ENCODE results near the gene VPS13D. TPM values are rescaled to one million over a fixed set of nuclear protein-coding genes. Genes with fewer than 3 reads are reported as not detected.

Gene VPS13D
- total and polyA plus RNA-seq, 10 of the 15 experiments (the other 5 are each of a cell fraction or from before 2014, with no cell fraction given), result 1.4 to 16.9 (median 8.5) TPM

- Histone ChIP-seq H3K4me1 (ENCODE audit: control insufficient read depth, insufficient read depth, low read length) (no peaks in the 10 kb centered on the region), H3K9me3 (replicated peaks; ENCODE audit: control insufficient read depth, insufficient read depth, low read length) (no peaks in the 10 kb centered on the region), H4K20me1 (ENCODE audit: control insufficient read depth, insufficient read depth) (no peaks in the 10 kb centered on the region), H3K4me2 (ENCODE audit: control insufficient read depth, insufficient read depth) (no peak overlapping the region), H3K4me3 (no peak overlapping the region), H3K27me3 (replicated peaks in 1 of 2; ENCODE audit: control insufficient read depth in 2 of 2, insufficient read depth in 2 of 2, low read length in 1 of 2) (no peaks in the 10 kb centered on the region), H3K9ac (ENCODE audit: control insufficient read depth, insufficient read depth, low read length) (no peak overlapping the region), H2AFZ (ENCODE audit: control insufficient read depth, low read depth, low read length) (no peak overlapping the region), H3K27ac (ENCODE audit: control insufficient read depth, insufficient read depth) (no peak overlapping the region), H3K36me3 (ENCODE audit: control insufficient read depth in 2 of 2, insufficient read depth in 2 of 2, low read length in 1 of 2) (peaks cover 0 to 7% of the 10 kb centered on the region in 2 experiments; a peak in 1 of 4 replicates), H3K79me2 (ENCODE audit: control insufficient read depth, insufficient read depth, low read length) (no peaks in the 10 kb centered on the region)
- BruUV-seq (replicated peaks), result no TSS peak
- FAIRE-seq, result no peak
- intact Hi-C loops (cut with micrococcal nuclease; ENCODE audit: unreplicated experiment) (no loop called here), in situ Hi-C loops (cut with MboI) (no loop called here)
- CTCF ChIA-PET, result no interaction called here
- DNase-seq (ENCODE audit: low read depth, low spot score), result no peak
- 64% methylated on average over 13 of the region's 13 CpGs for WGBS (ENCODE audit: insufficient coverage, insufficient replicate concordance, low lambda C conversion rate, missing lambda C conversion rate)
- no peak for ATAC-seq
- SMC1A ChIA-PET (ENCODE audit: uncharacterized antibody, unreplicated experiment), result no interaction called here
- POLR2A ChIA-PET, result no interaction called here
- TF ChIP-seq ESRRA (IDR thresholded peaks at IDR 0.05; ENCODE audit: low read length) (no peak), SMC3 (IDR thresholded peaks at IDR 0.05; ENCODE audit: borderline replicate concordance, low read length) (no peak)
- TF ChIP-seq, protein P1, sequence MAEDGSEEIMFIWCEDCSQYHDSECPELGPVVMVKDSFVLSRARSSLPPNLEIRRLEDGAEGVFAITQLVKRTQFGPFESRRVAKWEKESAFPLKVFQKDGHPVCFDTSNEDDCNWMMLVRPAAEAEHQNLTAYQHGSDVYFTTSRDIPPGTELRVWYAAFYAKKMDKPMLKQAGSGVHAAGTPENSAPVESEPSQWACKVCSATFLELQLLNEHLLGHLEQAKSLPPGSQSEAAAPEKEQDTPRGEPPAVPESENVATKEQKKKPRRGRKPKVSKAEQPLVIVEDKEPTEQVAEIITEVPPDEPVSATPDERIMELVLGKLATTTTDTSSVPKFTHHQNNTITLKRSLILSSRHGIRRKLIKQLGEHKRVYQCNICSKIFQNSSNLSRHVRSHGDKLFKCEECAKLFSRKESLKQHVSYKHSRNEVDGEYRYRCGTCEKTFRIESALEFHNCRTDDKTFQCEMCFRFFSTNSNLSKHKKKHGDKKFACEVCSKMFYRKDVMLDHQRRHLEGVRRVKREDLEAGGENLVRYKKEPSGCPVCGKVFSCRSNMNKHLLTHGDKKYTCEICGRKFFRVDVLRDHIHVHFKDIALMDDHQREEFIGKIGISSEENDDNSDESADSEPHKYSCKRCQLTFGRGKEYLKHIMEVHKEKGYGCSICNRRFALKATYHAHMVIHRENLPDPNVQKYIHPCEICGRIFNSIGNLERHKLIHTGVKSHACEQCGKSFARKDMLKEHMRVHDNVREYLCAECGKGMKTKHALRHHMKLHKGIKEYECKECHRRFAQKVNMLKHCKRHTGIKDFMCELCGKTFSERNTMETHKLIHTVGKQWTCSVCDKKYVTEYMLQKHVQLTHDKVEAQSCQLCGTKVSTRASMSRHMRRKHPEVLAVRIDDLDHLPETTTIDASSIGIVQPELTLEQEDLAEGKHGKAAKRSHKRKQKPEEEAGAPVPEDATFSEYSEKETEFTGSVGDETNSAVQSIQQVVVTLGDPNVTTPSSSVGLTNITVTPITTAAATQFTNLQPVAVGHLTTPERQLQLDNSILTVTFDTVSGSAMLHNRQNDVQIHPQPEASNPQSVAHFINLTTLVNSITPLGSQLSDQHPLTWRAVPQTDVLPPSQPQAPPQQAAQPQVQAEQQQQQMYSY (CRISPR knock-in tag; IDR thresholded peaks at IDR 0.05), result no peak
- TF ChIP-seq, protein P2, sequence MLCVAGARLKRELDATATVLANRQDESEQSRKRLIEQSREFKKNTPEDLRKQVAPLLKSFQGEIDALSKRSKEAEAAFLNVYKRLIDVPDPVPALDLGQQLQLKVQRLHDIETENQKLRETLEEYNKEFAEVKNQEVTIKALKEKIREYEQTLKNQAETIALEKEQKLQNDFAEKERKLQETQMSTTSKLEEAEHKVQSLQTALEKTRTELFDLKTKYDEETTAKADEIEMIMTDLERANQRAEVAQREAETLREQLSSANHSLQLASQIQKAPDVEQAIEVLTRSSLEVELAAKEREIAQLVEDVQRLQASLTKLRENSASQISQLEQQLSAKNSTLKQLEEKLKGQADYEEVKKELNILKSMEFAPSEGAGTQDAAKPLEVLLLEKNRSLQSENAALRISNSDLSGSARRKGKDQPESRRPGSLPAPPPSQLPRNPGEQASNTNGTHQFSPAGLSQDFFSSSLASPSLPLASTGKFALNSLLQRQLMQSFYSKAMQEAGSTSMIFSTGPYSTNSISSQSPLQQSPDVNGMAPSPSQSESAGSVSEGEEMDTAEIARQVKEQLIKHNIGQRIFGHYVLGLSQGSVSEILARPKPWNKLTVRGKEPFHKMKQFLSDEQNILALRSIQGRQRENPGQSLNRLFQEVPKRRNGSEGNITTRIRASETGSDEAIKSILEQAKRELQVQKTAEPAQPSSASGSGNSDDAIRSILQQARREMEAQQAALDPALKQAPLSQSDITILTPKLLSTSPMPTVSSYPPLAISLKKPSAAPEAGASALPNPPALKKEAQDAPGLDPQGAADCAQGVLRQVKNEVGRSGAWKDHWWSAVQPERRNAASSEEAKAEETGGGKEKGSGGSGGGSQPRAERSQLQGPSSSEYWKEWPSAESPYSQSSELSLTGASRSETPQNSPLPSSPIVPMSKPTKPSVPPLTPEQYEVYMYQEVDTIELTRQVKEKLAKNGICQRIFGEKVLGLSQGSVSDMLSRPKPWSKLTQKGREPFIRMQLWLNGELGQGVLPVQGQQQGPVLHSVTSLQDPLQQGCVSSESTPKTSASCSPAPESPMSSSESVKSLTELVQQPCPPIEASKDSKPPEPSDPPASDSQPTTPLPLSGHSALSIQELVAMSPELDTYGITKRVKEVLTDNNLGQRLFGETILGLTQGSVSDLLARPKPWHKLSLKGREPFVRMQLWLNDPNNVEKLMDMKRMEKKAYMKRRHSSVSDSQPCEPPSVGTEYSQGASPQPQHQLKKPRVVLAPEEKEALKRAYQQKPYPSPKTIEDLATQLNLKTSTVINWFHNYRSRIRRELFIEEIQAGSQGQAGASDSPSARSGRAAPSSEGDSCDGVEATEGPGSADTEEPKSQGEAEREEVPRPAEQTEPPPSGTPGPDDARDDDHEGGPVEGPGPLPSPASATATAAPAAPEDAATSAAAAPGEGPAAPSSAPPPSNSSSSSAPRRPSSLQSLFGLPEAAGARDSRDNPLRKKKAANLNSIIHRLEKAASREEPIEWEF (IDR thresholded peaks at IDR 0.05; ENCODE audit: insufficient replicate concordance, low read depth, low read length), result no peak
- RAD21 ChIA-PET (ENCODE audit: unreplicated experiment), result no interaction called here
Observed at GRCh38 chr1:12499539-12500240, 269.9 kb downstream of the VPS13D start.
